ENCODE data around the gene HIP1R.

GRCh38 chr12:122893208-122894153, 58.2 kb downstream of the HIP1R start:
- TF ChIP-seq, protein P1, sequence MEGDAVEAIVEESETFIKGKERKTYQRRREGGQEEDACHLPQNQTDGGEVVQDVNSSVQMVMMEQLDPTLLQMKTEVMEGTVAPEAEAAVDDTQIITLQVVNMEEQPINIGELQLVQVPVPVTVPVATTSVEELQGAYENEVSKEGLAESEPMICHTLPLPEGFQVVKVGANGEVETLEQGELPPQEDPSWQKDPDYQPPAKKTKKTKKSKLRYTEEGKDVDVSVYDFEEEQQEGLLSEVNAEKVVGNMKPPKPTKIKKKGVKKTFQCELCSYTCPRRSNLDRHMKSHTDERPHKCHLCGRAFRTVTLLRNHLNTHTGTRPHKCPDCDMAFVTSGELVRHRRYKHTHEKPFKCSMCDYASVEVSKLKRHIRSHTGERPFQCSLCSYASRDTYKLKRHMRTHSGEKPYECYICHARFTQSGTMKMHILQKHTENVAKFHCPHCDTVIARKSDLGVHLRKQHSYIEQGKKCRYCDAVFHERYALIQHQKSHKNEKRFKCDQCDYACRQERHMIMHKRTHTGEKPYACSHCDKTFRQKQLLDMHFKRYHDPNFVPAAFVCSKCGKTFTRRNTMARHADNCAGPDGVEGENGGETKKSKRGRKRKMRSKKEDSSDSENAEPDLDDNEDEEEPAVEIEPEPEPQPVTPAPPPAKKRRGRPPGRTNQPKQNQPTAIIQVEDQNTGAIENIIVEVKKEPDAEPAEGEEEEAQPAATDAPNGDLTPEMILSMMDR (IDR thresholded peaks at IDR 0.05) = no peak
- TF ChIP-seq POLR2A (IDR thresholded peaks at IDR 0.05) (no peak), POLR2AphosphoS5 (IDR thresholded peaks at IDR 0.05) (no peak)

Measured in suprapubic skin (tissue), 4 donors.